HL-60 (cell line): Measurements from ENCODE around the gene FBXO45.

Experiments used
- DNase-seq, 2 experiments: peaks; one replicate each; pipeline ENCODE4 v3.0.0-alpha.2; 2010 to 2020; ENCODE audit warnings: low read depth in 1 of 2, low spot score in 1 of 2
- H3K27ac ChIP-seq: fragments of 250-450 bp; sonication (Bioruptor Pico); replicated peaks from 2 replicates; pipeline ENCODE4 v1.5.1; 2020; ENCODE audit warnings: mild to moderate bottlenecking, moderate library complexity
- H3K27me3 ChIP-seq: fragments of 250-450 bp; sonication (Bioruptor Pico); 2 replicates; pipeline ENCODE4 v1.5.1; 2021; ENCODE audit warnings: mild to moderate bottlenecking, moderate library complexity; ENCODE audit not compliant: insufficient read depth, poor library complexity, severe bottlenecking
- H3K4me3 ChIP-seq: replicated peaks from 2 replicates; pipeline ENCODE4 v1.5.1; 2011; ENCODE audit warnings: mild to moderate bottlenecking, control low read depth, low read length; ENCODE audit not compliant: insufficient read depth
- CTCF ChIP-seq: IDR thresholded peaks from one replicate; pipeline ENCODE4 v1.5.1; 2011; ENCODE audit warnings: low read length, control low read depth, inconsistent platforms; ENCODE audit not compliant: insufficient read depth
- GABPA ChIP-seq: IDR thresholded peaks from 2 replicates; pipeline ENCODE4 v1.6.1; 2012; ENCODE audit warnings: low read depth
- POLR2AphosphoS5 ChIP-seq: IDR thresholded peaks from 2 replicates; pipeline ENCODE4 v1.6.1; 2012; ENCODE audit warnings: low read depth
- SPI1 ChIP-seq: IDR thresholded peaks from 2 replicates; pipeline ENCODE4 v1.6.1; 2012; ENCODE audit warnings: low read depth, mild to moderate bottlenecking, borderline replicate concordance
- TF ChIP-seq, protein P1 (sequence below): IDR thresholded peaks from 2 replicates; pipeline ENCODE4 v1.6.1; 2012; ENCODE audit warnings: low read depth; ENCODE audit not compliant: insufficient replicate concordance

The FBXO45 gene

DNA sequence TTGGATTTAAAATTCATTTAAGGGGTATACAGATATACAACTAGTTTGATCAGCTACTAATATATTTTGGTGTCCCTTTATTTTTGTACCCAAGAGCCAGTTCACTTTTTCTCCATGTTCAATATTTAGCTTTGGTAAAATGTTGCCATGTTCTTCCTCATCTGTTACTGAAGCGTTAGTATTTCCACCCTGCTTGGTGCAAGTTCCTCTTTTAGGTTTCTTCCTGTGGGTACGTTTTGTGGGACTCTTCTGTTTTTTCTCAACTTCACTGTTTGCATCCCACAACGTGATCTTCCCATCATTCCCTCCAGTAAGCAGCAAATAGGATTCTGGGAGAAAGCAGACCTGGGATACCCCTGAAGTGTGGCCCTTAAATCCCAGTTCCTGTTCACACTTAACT is 14.3 kb upstream of the FBXO45 start:
- H3K4me3 ChIP-seq, result no peak overlapping the region
- peak in 1 of 2 experiments; percentile 76 for DNase-seq
- TF ChIP-seq, protein P1, sequence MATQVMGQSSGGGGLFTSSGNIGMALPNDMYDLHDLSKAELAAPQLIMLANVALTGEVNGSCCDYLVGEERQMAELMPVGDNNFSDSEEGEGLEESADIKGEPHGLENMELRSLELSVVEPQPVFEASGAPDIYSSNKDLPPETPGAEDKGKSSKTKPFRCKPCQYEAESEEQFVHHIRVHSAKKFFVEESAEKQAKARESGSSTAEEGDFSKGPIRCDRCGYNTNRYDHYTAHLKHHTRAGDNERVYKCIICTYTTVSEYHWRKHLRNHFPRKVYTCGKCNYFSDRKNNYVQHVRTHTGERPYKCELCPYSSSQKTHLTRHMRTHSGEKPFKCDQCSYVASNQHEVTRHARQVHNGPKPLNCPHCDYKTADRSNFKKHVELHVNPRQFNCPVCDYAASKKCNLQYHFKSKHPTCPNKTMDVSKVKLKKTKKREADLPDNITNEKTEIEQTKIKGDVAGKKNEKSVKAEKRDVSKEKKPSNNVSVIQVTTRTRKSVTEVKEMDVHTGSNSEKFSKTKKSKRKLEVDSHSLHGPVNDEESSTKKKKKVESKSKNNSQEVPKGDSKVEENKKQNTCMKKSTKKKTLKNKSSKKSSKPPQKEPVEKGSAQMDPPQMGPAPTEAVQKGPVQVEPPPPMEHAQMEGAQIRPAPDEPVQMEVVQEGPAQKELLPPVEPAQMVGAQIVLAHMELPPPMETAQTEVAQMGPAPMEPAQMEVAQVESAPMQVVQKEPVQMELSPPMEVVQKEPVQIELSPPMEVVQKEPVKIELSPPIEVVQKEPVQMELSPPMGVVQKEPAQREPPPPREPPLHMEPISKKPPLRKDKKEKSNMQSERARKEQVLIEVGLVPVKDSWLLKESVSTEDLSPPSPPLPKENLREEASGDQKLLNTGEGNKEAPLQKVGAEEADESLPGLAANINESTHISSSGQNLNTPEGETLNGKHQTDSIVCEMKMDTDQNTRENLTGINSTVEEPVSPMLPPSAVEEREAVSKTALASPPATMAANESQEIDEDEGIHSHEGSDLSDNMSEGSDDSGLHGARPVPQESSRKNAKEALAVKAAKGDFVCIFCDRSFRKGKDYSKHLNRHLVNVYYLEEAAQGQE, result no peak
- no peak for TF ChIP-seq GABPA
- TF ChIP-seq POLR2AphosphoS5, result 0 out of 2 replicates have a peak, but pooled peaks have one; percentile 26
- peak; percentile 87 for TF ChIP-seq SPI1
- H3K27me3 ChIP-seq, result no peaks in the 10 kb centered on the region
- peak overlapping the region; percentile 74 for H3K27ac ChIP-seq

DNA sequence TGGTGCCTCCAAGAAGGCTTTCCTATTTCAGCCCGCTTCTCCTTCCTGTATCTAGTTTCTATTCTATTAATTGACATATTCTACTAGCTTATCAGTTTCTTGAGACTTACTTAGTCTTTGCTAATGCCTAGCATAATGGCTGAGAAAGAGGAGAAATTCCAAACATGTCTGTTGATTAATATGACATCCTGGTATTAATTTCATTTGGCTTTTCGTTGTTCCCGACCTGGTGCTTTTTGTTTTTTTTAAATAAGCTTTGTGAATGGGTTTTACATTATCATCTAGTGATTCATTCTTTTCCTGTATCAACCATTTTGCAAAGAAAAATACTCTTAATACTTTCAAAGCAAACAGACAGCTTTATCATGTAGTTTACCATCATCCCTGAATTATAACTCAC is 13.2 kb upstream of the FBXO45 start:
- H3K4me3 ChIP-seq, result no peak overlapping the region
- no peak for DNase-seq
- H3K27ac ChIP-seq, result peak overlapping the region; percentile 74
- no peaks in the 10 kb centered on the region for H3K27me3 ChIP-seq
- TF ChIP-seq GABPA, result no peak
- TF ChIP-seq, protein P1, result no peak
- TF ChIP-seq POLR2AphosphoS5, result no peak
- TF ChIP-seq SPI1, result no peak

DNA sequence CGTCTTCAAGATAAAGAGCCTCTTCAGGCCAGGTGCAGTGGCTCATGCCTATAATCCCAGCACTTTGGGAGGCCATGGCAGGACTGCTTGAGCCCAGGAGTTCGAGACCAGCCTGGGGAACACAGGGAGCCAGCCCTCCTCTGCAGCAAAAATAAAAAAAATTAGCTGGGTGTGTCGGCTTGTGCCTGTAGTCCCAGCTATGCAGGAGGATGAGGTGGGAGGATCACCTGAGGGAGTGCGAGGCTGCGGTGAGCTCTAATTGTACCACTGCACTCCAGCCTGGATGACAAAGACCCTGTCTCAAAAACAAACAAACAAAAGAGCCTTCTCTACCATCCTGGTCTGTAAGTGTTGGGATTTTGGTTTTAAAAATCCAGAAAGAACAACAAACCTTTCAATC is 11.2 kb upstream of the FBXO45 start:
- H3K27me3 ChIP-seq, result no peaks in the 10 kb centered on the region
- TF ChIP-seq, protein P1, result no peak
- TF ChIP-seq SPI1 (no peak), GABPA (no peak), CTCF (no peak), POLR2AphosphoS5 (no peak)
- H3K27ac ChIP-seq, result no peak overlapping the region
- no peak overlapping the region for H3K4me3 ChIP-seq
- no peak for DNase-seq

- DNase-seq, result no peak
- TF ChIP-seq CTCF, result no peak
- no peak for TF ChIP-seq GABPA
- no peak for TF ChIP-seq POLR2AphosphoS5
- TF ChIP-seq SPI1, result no peak
- TF ChIP-seq, protein P1, result no peak
- no peaks in the 10 kb centered on the region for H3K27me3 ChIP-seq
- H3K27ac ChIP-seq, result peak overlapping the region; percentile 52
- no peak overlapping the region for H3K4me3 ChIP-seq
Observed at GRCh38 chr3:196558476-196558875, 10.0 kb upstream of the FBXO45 start.
